NB4 (cell line): Measurements from ENCODE around the gene RRP1.

Experiments used
- DNase-seq: peaks from one replicate; pipeline ENCODE4 v3.0.0; 2010; ENCODE audit warnings: low read depth
- H3K4me3 ChIP-seq: one replicate; pipeline ENCODE4 v1.5.1; 2011; ENCODE audit warnings: mild to moderate bottlenecking, low read depth, low read length, moderate library complexity
- CTCF ChIP-seq: IDR thresholded peaks from one replicate; pipeline ENCODE4 v1.5.1; 2012; ENCODE audit warnings: low read depth, low read length
- MYC ChIP-seq: IDR thresholded peaks from 2 replicates; pipeline ENCODE4 v1.6.1; 2011; ENCODE audit warnings: low read depth, low read length
- POLR2A ChIP-seq: IDR thresholded peaks from 2 replicates; pipeline ENCODE4 v1.6.1; 2011; ENCODE audit warnings: mild to moderate bottlenecking; ENCODE audit not compliant: insufficient read length; ENCODE audit errors: extremely low read depth
- TF ChIP-seq, protein P1 (sequence below): IDR thresholded peaks from 2 replicates; pipeline ENCODE4 v1.6.1; 2011; ENCODE audit warnings: low read depth, low read length

The RRP1 gene

GRCh38 chr21:43789276-43790009, at the start of gene RRP1:
RRP1 (plus strand) TSS chr21:43789577; CDS start chr21:43789630, 53 bp downstream.
- H3K4me3 ChIP-seq: peak within 1 kb of the TSS; percentile 80
- peak; percentile 89 for DNase-seq
- TF ChIP-seq CTCF (peak; percentile 61), MYC (peak; percentile 98), POLR2A (peak; percentile 90)
- TF ChIP-seq, protein P1, sequence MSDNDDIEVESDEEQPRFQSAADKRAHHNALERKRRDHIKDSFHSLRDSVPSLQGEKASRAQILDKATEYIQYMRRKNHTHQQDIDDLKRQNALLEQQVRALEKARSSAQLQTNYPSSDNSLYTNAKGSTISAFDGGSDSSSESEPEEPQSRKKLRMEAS: peak; percentile 93

GRCh38 chr21:43739621-43740435, 49.5 kb upstream of the RRP1 start:
- no peak overlapping the region for H3K4me3 ChIP-seq
- DNase-seq: no peak
- no peak for TF ChIP-seq MYC
- TF ChIP-seq CTCF: no peak
- no peak for TF ChIP-seq POLR2A
- TF ChIP-seq, protein P1: no peak

GRCh38 chr21:43740497-43741156, 48.8 kb upstream of the RRP1 start:
- DNase-seq: no peak
- TF ChIP-seq POLR2A: no peak
- TF ChIP-seq, protein P1: no peak
- TF ChIP-seq CTCF: no peak
- TF ChIP-seq MYC: no peak

GRCh38 chr21:43741423-43742096, 47.8 kb upstream of the RRP1 start:
- no peak for DNase-seq
- TF ChIP-seq POLR2A (no peak), CTCF (no peak), MYC (no peak)
- TF ChIP-seq, protein P1: no peak

More at GRCh38 chr21:43740497-43741156, 48.8 kb upstream of the RRP1 start:
- H3K4me3 ChIP-seq: no peak overlapping the region

DNA sequence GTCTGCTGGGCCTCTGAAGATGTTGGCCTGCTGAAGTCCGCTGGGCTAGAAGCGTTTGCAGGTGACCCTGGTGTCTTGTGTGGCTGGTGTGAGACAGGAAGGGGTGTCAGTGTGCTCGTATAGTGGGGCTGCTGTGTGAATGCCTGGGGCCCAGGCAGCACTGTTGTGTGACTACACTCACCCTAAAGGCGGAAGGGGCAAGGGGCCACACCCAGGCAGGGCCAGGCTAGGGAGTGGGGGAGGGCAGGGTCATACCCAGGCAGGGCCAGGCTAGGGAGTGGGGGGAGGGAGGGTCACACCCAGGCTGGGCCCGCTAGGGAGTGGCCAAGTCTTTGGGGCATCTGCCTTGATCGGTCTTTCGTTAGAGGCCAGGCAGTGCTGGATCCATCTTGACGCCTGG, 45.4 kb upstream of the RRP1 start:
- no peak for TF ChIP-seq POLR2A
- no peak for TF ChIP-seq MYC
- TF ChIP-seq CTCF: no peak
- TF ChIP-seq, protein P1: no peak
- DNase-seq: no peak
- H3K4me3 ChIP-seq: no peak overlapping the region

More at GRCh38 chr21:43741423-43742096, 47.8 kb upstream of the RRP1 start:
- H3K4me3 ChIP-seq: no peak overlapping the region
